ENCODE data around the gene ARHGEF4.

ARHGEF4 gene

GRCh38 chr2:131043199-131044074 lies 206.7 kb downstream of the ARHGEF4 start:
- DNase-seq (ENCODE audit: low spot score), result no peak
- no peak for TF ChIP-seq CTCF (IDR thresholded peaks at IDR 0.05; ENCODE audit: extremely low read depth, missing control alignments)

GRCh38 chr2:131044075-131044756 lies 207.5 kb downstream of the ARHGEF4 start:
- no peak for DNase-seq (ENCODE audit: low spot score)
- no peak for TF ChIP-seq CTCF (IDR thresholded peaks at IDR 0.05; ENCODE audit: extremely low read depth, missing control alignments)

GRCh38 chr2:131044757-131045150 lies 208.0 kb downstream of the ARHGEF4 start:
- TF ChIP-seq CTCF (IDR thresholded peaks at IDR 0.05; ENCODE audit: extremely low read depth, missing control alignments), result no peak
- no peak for DNase-seq (ENCODE audit: low spot score)

- DNase-seq (ENCODE audit: low spot score), result no peak
- TF ChIP-seq CTCF (IDR thresholded peaks at IDR 0.05; ENCODE audit: extremely low read depth, missing control alignments), result no peak
Observed at GRCh38 chr2:131045286-131046027, 208.7 kb downstream of the ARHGEF4 start.

GRCh38 chr2:131046028-131046917 lies 209.6 kb downstream of the ARHGEF4 start:
- DNase-seq (ENCODE audit: low spot score), result no peak
- TF ChIP-seq CTCF (IDR thresholded peaks at IDR 0.05; ENCODE audit: extremely low read depth, missing control alignments), result no peak

- TF ChIP-seq CTCF (IDR thresholded peaks at IDR 0.05; ENCODE audit: extremely low read depth, missing control alignments), result no peak
- DNase-seq (ENCODE audit: low spot score), result no peak
Observed at GRCh38 chr2:131046918-131047652, 210.4 kb downstream of the ARHGEF4 start.

Data from GM20000 (cell line).